Caco-2 (cell line): ENCODE data around the gene TMC6. TPM values are rescaled to one million over a fixed set of nuclear protein-coding genes. Genes with fewer than 3 reads are reported as not detected.

Experiments used
- BruUV-seq: library from RNA; stranded (reverse); fragments of 400-500 nt; replicated peaks from 2 replicates; lab custom pipeline; 2021; lab: Mats Ljungman, UMichigan
- CTCF ChIA-PET: fragments of 300-600 bp; sonication (Branson Sonifier 250); formaldehyde crosslinking; loops from one replicate; lab custom pipeline; 2022; ENCODE audit warnings: antibody characterized with exemption; lab: Charles Lee
- POLR2A ChIA-PET: fragments of 300-600 bp; sonication (Branson Sonifier 250); formaldehyde crosslinking; loops from one replicate; lab custom pipeline; 2022; ENCODE audit warnings: antibody characterized with exemption; lab: Charles Lee
- DNase-seq, 2 experiments: peaks; one replicate each; pipeline versions ENCODE4 v3.0.0 to v3.0.0-alpha.2; 2020 to 2022
- H3K27me3 ChIP-seq: replicated peaks from 2 replicates; pipeline ENCODE4 v1.6.0; 2011; ENCODE audit warnings: low read length; ENCODE audit not compliant: control insufficient read depth, insufficient read depth
- H3K36me3 ChIP-seq: 2 replicates; pipeline ENCODE4 v1.5.1; 2011; ENCODE audit warnings: low read length; ENCODE audit not compliant: control insufficient read depth, insufficient read depth
- H3K4me1 ChIP-seq: fragments of 250-450 bp; sonication (Bioruptor Pico); 2 replicates; pipeline ENCODE4 v1.5.1; 2020; ENCODE audit warnings: mild to moderate bottlenecking
- H3K4me3 ChIP-seq: 2 replicates; pipeline ENCODE4 v1.5.1; 2011; ENCODE audit warnings: low read depth, mild to moderate bottlenecking, control low read depth, low read length
- H3K9me3 ChIP-seq: fragments of 250-450 bp; sonication (Bioruptor Pico); 2 replicates; pipeline ENCODE4 v1.5.1; 2020; ENCODE audit warnings: mild to moderate bottlenecking, moderate library complexity
- H3K27ac Mint-ChIP-seq: one replicate; pipeline ENCODE4 v1.8.0; 2022; ENCODE audit warnings: mixed read lengths; ENCODE audit not compliant: unreplicated experiment
- H3K27me3 Mint-ChIP-seq: one replicate; pipeline ENCODE4 v1.8.0; 2022; ENCODE audit warnings: mixed read lengths; ENCODE audit not compliant: insufficient read depth, unreplicated experiment
- H3K36me3 Mint-ChIP-seq: one replicate; pipeline ENCODE4 v1.8.0; 2022; ENCODE audit warnings: mild to moderate bottlenecking, mixed read lengths; ENCODE audit not compliant: insufficient read depth, unreplicated experiment
- H3K4me1 Mint-ChIP-seq: one replicate; pipeline ENCODE4 v1.8.0; 2022; ENCODE audit warnings: low read depth, mixed read lengths; ENCODE audit not compliant: unreplicated experiment
- H3K4me3 Mint-ChIP-seq: one replicate; pipeline ENCODE4 v1.8.0; 2022; ENCODE audit warnings: mild to moderate bottlenecking, moderate library complexity, mixed read lengths; ENCODE audit not compliant: unreplicated experiment
- H3K9me3 Mint-ChIP-seq: one replicate; pipeline ENCODE4 v1.8.0; 2022; ENCODE audit warnings: mixed read lengths; ENCODE audit not compliant: unreplicated experiment
- intact Hi-C: fragments of 100-400 bp; cut with micrococcal nuclease; formaldehyde crosslinking; loops from one replicate; pipeline ENCODE4 v1.10.0; 2022; ENCODE audit not compliant: unreplicated experiment
- total RNA-seq: library from RNA; stranded (reverse); gene quantifications from 2 replicates; pipeline ENCODE4 v1.2.3, GENCODE V29; 2022
- TF ChIP-seq, protein P1 (sequence below), 2 experiments: fragments of 200-600 bp in 1 of 2; IDR thresholded peaks; 1 replicate in 1 of 2; 2 replicates in 1 of 2; pipeline versions ENCODE4 v1.5.1 to v1.8.0; 2011 to 2022; ENCODE audit warnings: antibody characterized with exemption in 1 of 2, control low read depth in 1 of 2, inconsistent platforms in 1 of 2, low read depth in 1 of 2, low read length in 1 of 2, mild to moderate bottlenecking in 1 of 2, moderate library complexity in 1 of 2; ENCODE audit not compliant: insufficient read depth in 1 of 2, severe bottlenecking in 1 of 2, unreplicated experiment in 1 of 2

TMC6 gene
- total RNA-seq, 1 experiment from 2014 or later: 77.7 TPM

DNA sequence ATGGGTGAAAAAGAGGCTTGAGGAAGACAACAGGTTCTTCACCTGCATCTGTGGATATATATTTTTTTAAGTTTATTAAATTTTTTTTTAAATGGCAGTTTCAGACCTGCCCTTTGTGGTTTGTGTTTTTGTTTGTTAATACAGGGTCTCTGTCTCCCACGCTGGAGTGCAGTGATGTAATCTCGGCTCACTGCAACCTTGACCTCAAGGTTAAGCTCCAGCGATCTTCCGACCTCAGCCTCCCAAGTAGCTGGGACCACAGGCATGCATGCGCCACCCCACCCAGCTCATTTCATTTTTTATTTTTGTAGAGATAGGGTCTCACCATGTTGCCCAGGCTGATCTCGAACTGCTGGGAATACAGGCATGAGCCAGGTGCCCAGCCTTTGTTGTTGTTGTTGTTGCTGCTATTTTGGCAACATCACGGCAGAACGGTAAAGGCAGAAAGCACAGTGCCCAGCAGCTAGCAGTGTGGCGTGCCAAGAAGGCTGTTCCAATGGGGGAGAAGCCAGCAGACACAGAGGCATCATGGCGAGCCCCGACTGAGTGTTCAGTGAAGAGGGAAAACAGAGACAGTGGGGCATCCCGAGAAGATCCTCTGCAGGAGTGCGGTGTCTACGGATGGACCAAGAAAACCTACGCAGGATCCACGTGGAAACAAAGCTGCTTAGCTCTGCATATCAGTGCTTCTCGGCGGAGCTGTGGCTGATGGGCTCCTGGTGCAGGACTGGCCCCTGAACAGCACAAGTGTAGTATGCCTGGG is 19.6 kb downstream of the TMC6 start:
- BruUV-seq: no TSS peak
- TF ChIP-seq, protein P1, sequence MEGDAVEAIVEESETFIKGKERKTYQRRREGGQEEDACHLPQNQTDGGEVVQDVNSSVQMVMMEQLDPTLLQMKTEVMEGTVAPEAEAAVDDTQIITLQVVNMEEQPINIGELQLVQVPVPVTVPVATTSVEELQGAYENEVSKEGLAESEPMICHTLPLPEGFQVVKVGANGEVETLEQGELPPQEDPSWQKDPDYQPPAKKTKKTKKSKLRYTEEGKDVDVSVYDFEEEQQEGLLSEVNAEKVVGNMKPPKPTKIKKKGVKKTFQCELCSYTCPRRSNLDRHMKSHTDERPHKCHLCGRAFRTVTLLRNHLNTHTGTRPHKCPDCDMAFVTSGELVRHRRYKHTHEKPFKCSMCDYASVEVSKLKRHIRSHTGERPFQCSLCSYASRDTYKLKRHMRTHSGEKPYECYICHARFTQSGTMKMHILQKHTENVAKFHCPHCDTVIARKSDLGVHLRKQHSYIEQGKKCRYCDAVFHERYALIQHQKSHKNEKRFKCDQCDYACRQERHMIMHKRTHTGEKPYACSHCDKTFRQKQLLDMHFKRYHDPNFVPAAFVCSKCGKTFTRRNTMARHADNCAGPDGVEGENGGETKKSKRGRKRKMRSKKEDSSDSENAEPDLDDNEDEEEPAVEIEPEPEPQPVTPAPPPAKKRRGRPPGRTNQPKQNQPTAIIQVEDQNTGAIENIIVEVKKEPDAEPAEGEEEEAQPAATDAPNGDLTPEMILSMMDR (IDR thresholded peaks at IDR 0.05; ENCODE audit: insufficient read depth in 1 of 2, low read depth in 1 of 2, low read length in 1 of 2, severe bottlenecking in 1 of 2, unreplicated experiment in 1 of 2): no peak
- H3K4me3 Mint-ChIP-seq: no peak overlapping the region
- H3K36me3 ChIP-seq: no peaks in the 10 kb centered on the region; the same call in 1 of the 2 replicates
- H3K4me1 ChIP-seq: peaks cover 11% of the 10 kb centered on the region
- peaks cover 14% of the 10 kb centered on the region for H3K36me3 Mint-ChIP-seq
- peaks cover 6% of the 10 kb centered on the region for H3K4me1 Mint-ChIP-seq
- H3K27me3 ChIP-seq: no peaks in the 10 kb centered on the region
- H3K4me3 ChIP-seq: no peak overlapping the region
- no peaks in the 10 kb centered on the region for H3K9me3 Mint-ChIP-seq
- ChIA-PET POLR2A (no interaction called here), CTCF (interaction anchor here (0.6 kb wide), 2 partner anchors 12 to 44 kb away, joined by 3 to 7 read pairs; no protein-coding TSS in a partner anchor)
- no peaks in the 10 kb centered on the region for H3K9me3 ChIP-seq
- intact Hi-C loops: no loop called here
- H3K27me3 Mint-ChIP-seq: no peaks in the 10 kb centered on the region
- DNase-seq: no peak
- H3K27ac Mint-ChIP-seq: no peak overlapping the region

DNA sequence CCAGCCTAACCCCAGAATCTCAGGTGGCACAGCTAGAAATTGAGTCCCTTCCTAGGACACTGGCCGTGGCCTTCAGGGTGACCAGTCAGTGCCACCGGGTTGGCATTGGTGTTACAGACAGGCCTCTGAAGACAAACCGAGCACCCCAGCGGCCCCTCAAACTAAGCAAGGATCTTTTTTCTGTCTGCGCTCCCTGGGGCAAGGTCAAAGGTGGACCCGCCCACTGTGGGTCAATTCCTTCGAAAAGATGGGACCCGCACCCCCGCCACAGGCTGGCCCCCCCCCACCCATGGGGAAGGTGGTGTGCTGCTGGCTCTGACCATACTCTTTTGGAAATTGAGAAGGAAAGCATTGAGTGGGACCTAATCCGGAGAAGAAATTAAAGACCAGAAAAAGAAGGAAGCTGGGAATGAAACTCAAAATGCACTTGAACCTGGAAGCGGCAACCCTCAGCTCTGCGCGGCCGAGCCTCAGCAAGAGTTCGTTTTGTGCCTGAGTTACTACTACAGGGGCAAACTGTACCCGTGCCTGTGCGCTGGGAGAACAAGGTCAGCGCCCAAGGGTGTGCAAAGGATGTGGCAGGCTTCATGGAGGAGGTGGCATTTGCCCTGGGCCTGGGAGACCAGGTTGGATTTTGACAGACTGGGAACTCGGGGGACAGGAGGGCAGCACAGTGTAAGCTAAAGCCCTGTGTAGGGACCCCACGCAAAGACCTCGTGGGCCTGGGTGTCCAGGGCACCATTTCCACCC is 20.4 kb downstream of the TMC6 start:
- CTCF ChIA-PET: no interaction called here
- H3K9me3 Mint-ChIP-seq: no peaks in the 10 kb centered on the region
- no peak overlapping the region for H3K4me3 Mint-ChIP-seq
- Histone ChIP-seq H3K4me3 (no peak overlapping the region), H3K36me3 (no peaks in the 10 kb centered on the region; the same call in 1 of the 2 replicates), H3K4me1 (peaks cover 11% of the 10 kb centered on the region), H3K9me3 (no peaks in the 10 kb centered on the region), H3K27me3 (no peaks in the 10 kb centered on the region)
- BruUV-seq: no TSS peak
- H3K27me3 Mint-ChIP-seq: no peaks in the 10 kb centered on the region
- TF ChIP-seq, protein P1 (IDR thresholded peaks at IDR 0.05; ENCODE audit: insufficient read depth in 1 of 2, low read depth in 1 of 2, low read length in 1 of 2, severe bottlenecking in 1 of 2, unreplicated experiment in 1 of 2): no peak
- POLR2A ChIA-PET: no interaction called here
- intact Hi-C loops: no loop called here
- H3K27ac Mint-ChIP-seq: no peak overlapping the region
- DNase-seq: no peak
- H3K4me1 Mint-ChIP-seq: peaks cover 6% of the 10 kb centered on the region
- H3K36me3 Mint-ChIP-seq: peaks cover 14% of the 10 kb centered on the region

DNA sequence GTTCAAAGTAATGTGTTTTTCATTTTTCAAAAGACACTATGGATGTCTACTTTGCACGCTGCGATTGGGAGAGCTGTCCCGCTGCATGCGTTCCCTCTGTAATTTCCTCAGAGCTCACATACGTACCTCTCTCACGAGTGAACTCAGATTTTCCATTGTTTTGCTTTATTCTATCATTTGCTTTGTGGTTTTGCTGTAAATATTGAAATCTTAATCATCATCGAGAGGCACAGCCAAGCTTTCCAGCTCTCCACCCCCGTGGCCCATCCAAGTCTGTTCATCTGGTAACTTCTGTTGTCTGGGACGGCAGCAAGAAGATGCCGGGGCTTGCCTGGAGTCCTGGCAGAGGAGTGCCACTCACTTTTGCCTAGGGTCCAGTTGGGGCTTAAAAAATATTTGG is 21.1 kb downstream of the TMC6 start:
- POLR2A ChIA-PET: no interaction called here
- BruUV-seq: no TSS peak

More for the DNA sequence above, 21.1 kb downstream of the TMC6 start:
- DNase-seq: no peak
- no peak overlapping the region for H3K4me3 ChIP-seq
- intact Hi-C loops: no loop called here
- H3K27ac Mint-ChIP-seq: no peak overlapping the region
- CTCF ChIA-PET: no interaction called here
- no peaks in the 10 kb centered on the region; the same call in none of the 2 replicates for H3K36me3 ChIP-seq
- H3K36me3 Mint-ChIP-seq: peaks cover 11% of the 10 kb centered on the region
- H3K4me1 Mint-ChIP-seq: peaks cover 3% of the 10 kb centered on the region
- no peaks in the 10 kb centered on the region for H3K27me3 Mint-ChIP-seq
- H3K4me3 Mint-ChIP-seq: no peak overlapping the region
- no peaks in the 10 kb centered on the region for H3K27me3 ChIP-seq
- H3K4me1 ChIP-seq: peaks cover 7% of the 10 kb centered on the region
- TF ChIP-seq, protein P1 (IDR thresholded peaks at IDR 0.05; ENCODE audit: insufficient read depth in 1 of 2, low read depth in 1 of 2, low read length in 1 of 2, severe bottlenecking in 1 of 2, unreplicated experiment in 1 of 2): no peak
- no peaks in the 10 kb centered on the region for H3K9me3 Mint-ChIP-seq
- no peaks in the 10 kb centered on the region for H3K9me3 ChIP-seq
